HUES6 (cell line): ENCODE results near the gene UVRAG.
"Not testable (repeated sequence)": the region's sequence is repeated elsewhere in the genome, so short reads cannot be mapped to it uniquely, and the experiment has no call there.

Source experiments
- H3K27ac ChIP-seq: 2 replicates; pipeline ENCODE4 v1.7.0; 2013; ENCODE audit warnings: low read depth, mild to moderate bottlenecking, low read length, inconsistent platforms
- H3K27me3 ChIP-seq: 2 replicates; pipeline ENCODE4 v1.6.1; 2013; ENCODE audit warnings: low read length; ENCODE audit not compliant: control insufficient read depth, insufficient read depth
- H3K36me3 ChIP-seq: 2 replicates; pipeline ENCODE4 v1.6.1; 2013; ENCODE audit warnings: low read length; ENCODE audit not compliant: control insufficient read depth, insufficient read depth
- H3K4me1 ChIP-seq: 2 replicates; pipeline ENCODE4 v1.6.1; 2013; ENCODE audit warnings: low read length; ENCODE audit not compliant: control insufficient read depth, insufficient read depth
- H3K4me3 ChIP-seq: 2 replicates; pipeline ENCODE4 v1.5.1; 2013; ENCODE audit warnings: low read depth, low read length
- H3K9ac ChIP-seq: one replicate; pipeline ENCODE4 v1.6.1; 2013; ENCODE audit warnings: mild to moderate bottlenecking, low read length
- H3K9me3 ChIP-seq: 2 replicates; pipeline ENCODE4 v1.6.1; 2013; ENCODE audit warnings: low read depth, low read length; ENCODE audit not compliant: control insufficient read depth, insufficient read depth

The UVRAG gene

GRCh38 chr11:75880343-75880742 lies 65.3 kb downstream of the UVRAG start:
- not testable (repeated sequence) for H3K9me3 ChIP-seq, H3K9ac ChIP-seq, H3K4me1 ChIP-seq, H3K36me3 ChIP-seq, H3K27ac ChIP-seq, H3K4me3 ChIP-seq, H3K27me3 ChIP-seq

DNA sequence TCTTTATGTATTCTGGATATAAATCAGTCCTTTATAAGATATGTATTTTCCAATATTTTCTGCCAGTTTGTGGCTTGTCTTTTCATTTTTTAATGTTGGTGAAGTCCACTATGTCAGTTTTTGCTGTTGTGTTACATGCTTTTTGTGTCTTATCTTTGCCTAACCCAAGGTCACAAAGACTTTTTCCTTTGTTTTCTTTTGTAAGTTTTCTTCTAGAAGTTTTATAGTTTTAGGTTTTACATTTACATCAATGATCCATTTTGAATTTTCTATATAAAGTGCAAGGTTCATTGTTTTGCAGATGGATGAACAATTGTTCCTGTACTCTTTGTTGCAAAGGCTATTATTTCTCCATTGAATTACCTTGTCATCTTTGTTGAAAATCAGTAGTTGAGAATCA lies 69.3 kb downstream of the UVRAG start:
- 0 out of 2 replicates have a peak, but pooled peaks cover 3% of the 10 kb centered on the region for H3K36me3 ChIP-seq
- H3K9me3 ChIP-seq: no peaks in the 10 kb centered on the region
- no peaks in the 10 kb centered on the region for H3K27me3 ChIP-seq
- no peak overlapping the region for H3K9ac ChIP-seq
- no peak overlapping the region for H3K4me3 ChIP-seq
- no peak overlapping the region for H3K27ac ChIP-seq
- no peaks in the 10 kb centered on the region for H3K4me1 ChIP-seq

DNA sequence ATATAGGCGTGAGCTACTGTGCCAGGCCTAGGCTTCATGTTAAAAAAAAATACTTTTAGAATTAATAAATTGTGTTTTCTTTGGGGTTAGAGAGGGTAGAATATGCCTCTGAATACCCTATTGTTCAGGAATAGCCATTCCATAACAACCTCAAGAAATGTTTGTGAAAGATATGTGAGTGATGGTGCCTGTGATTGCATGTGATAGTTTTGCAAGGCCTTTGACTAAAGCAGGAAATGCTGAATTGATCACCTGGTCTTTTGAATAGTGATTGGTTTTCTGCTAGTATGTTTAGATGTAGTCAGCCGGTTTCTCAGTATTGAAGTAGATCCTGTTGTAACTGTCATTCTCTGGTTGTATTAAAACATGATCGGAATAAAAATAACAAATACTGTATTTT lies 73.4 kb downstream of the UVRAG start:
- H3K9ac ChIP-seq: no peak overlapping the region
- no peaks in the 10 kb centered on the region for H3K36me3 ChIP-seq
- H3K27me3 ChIP-seq: no peaks in the 10 kb centered on the region
- no peak overlapping the region for H3K27ac ChIP-seq
- no peak overlapping the region for H3K4me3 ChIP-seq
- H3K9me3 ChIP-seq: no peaks in the 10 kb centered on the region
- H3K4me1 ChIP-seq: no peaks in the 10 kb centered on the region

GRCh38 chr11:75891947-75892739 lies 77.1 kb downstream of the UVRAG start:
- Histone ChIP-seq H3K9ac (no peak overlapping the region), H3K27ac (no peak overlapping the region)

DNA sequence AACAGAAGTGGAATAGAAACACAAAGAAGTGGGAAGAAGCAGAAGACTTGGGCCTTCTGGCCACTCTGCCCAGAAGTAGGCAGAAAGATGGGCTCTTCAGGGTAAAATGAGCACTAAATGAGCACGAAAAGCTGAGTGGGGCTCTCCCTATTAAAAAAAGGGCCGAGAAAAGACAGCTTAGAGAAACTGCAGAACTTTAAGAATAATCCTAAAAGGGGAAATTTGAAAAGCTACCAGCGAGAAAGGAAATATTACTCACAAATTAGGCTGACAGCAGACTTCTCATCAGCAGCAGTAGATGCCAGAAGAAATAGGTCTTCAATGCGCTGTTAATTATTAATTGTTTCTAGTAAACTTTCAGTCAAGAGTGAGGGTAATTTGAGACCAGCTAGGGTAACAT lies 78.2 kb downstream of the UVRAG start:
- Histone ChIP-seq H3K27ac (no peak overlapping the region), H3K27me3 (no peaks in the 10 kb centered on the region), H3K4me1 (no peaks in the 10 kb centered on the region), H3K9me3 (no peaks in the 10 kb centered on the region), H3K9ac (no peak overlapping the region), H3K36me3 (no peaks in the 10 kb centered on the region), H3K4me3 (no peak overlapping the region)

More at GRCh38 chr11:75891947-75892739, 77.1 kb downstream of the UVRAG start:
- Histone ChIP-seq H3K27me3 (no peaks in the 10 kb centered on the region), H3K4me1 (no peaks in the 10 kb centered on the region), H3K9me3 (no peaks in the 10 kb centered on the region), H3K4me3 (no peak overlapping the region), H3K36me3 (no peaks in the 10 kb centered on the region)

DNA sequence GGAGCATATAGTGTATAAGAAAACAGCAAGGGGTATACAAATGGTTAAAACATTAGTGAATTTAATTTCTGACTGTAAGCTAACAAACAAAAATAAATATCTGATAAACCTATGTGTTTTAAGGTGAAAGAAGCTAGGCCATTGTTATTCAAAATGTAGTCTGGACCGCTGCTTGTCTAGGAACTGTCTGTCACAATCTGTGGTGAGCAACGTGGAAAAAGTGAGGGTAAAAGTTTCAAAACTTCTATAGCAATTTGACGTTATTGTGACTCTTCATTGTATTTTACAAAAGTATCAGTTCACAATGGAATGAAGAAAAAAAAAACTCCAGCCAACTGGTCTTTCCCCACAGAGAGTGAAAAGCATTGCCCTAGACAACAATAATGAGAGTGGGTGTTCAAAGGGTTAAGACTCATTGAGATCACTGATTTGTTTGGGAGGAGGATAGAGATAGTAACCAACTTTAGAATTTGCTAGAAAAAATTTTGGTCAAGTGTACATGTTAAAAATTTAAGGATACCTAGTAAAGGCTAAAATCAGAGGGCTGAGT lies 79.1 kb downstream of the UVRAG start:
- no peaks in the 10 kb centered on the region for H3K4me1 ChIP-seq
- H3K9me3 ChIP-seq: no peaks in the 10 kb centered on the region
- H3K27ac ChIP-seq: no peak overlapping the region
- no peaks in the 10 kb centered on the region for H3K27me3 ChIP-seq
- H3K36me3 ChIP-seq: no peaks in the 10 kb centered on the region
- H3K9ac ChIP-seq: no peak overlapping the region
- no peak overlapping the region for H3K4me3 ChIP-seq

- no peak overlapping the region for H3K4me3 ChIP-seq
- no peaks in the 10 kb centered on the region for H3K36me3 ChIP-seq
- H3K9ac ChIP-seq: no peak overlapping the region
- no peak overlapping the region for H3K27ac ChIP-seq
- H3K4me1 ChIP-seq: no peaks in the 10 kb centered on the region
- no peaks in the 10 kb centered on the region for H3K27me3 ChIP-seq
- no peaks in the 10 kb centered on the region for H3K9me3 ChIP-seq
These were observed 81.9 kb downstream of the UVRAG start for GRCh38 chr11:75896843-75897419.

DNA sequence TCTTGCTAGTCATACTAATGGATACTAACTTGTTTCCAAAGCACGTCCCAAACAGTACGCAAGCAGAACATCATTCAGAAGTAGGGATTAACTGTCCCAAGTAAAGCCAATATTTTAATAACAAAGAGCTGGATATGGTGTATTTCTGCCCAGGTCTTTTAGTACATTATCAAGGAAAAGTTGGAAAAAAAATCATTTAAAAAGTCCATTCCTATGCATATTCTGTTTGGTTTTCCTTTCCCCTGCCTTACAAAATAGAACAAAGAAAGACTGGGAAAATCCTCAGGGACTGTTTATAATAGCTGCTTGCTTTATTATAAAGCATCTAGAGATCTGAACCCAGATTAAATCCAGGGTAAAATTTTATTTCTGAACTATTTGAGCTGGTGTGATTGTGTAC lies 83.9 kb downstream of the UVRAG start:
- Histone ChIP-seq H3K4me1 (no peaks in the 10 kb centered on the region), H3K27me3 (no peaks in the 10 kb centered on the region), H3K4me3 (no peak overlapping the region), H3K9ac (no peak overlapping the region), H3K27ac (no peak overlapping the region), H3K9me3 (no peaks in the 10 kb centered on the region), H3K36me3 (no peaks in the 10 kb centered on the region)

DNA sequence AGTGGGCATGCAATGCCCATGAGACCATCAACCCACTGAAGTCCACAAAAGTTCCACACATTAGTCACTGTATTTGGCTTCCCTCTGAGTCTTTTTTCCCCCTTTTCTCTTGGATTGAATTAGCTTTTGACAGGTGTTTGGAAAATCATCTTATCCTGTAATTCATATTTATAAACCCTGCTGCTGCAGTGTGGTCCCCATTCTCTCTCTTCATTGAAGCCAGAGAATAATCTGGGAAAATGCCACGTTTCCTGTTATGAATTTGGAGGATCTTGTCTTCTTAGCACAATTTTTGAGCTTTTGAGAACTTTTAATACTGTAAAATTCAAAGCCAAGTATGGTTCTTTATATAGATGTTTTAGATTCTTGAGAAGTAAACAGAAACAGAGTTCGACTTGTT lies 84.8 kb downstream of the UVRAG start:
- H3K9ac ChIP-seq: no peak overlapping the region
- no peaks in the 10 kb centered on the region for H3K4me1 ChIP-seq
- no peaks in the 10 kb centered on the region for H3K9me3 ChIP-seq
- H3K27ac ChIP-seq: no peak overlapping the region
- no peak overlapping the region for H3K4me3 ChIP-seq
- H3K27me3 ChIP-seq: no peaks in the 10 kb centered on the region
- no peaks in the 10 kb centered on the region for H3K36me3 ChIP-seq

DNA sequence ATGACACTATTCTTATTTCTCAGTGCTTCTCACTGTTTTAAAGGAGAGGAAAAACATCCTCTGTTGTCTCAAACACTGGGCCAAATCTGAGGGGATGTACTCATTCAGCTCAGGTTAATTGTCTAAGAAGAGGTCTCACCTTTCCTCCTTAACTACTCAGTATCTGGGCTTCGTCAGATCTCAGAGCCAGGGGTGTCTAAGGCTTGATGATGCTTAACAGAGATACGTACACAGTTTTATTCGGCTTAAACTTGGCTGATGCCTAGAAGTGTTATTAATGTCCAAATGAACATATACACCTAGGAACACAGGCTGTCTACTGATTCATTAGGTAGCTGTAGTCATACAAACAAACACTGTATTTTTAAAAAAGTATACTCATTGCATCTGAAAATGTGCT lies 85.8 kb downstream of the UVRAG start:
- no peaks in the 10 kb centered on the region for H3K27me3 ChIP-seq
- H3K4me1 ChIP-seq: no peaks in the 10 kb centered on the region
- H3K27ac ChIP-seq: no peak overlapping the region
- no peaks in the 10 kb centered on the region for H3K36me3 ChIP-seq
- H3K9me3 ChIP-seq: no peaks in the 10 kb centered on the region
- H3K9ac ChIP-seq: no peak overlapping the region
- H3K4me3 ChIP-seq: no peak overlapping the region

DNA sequence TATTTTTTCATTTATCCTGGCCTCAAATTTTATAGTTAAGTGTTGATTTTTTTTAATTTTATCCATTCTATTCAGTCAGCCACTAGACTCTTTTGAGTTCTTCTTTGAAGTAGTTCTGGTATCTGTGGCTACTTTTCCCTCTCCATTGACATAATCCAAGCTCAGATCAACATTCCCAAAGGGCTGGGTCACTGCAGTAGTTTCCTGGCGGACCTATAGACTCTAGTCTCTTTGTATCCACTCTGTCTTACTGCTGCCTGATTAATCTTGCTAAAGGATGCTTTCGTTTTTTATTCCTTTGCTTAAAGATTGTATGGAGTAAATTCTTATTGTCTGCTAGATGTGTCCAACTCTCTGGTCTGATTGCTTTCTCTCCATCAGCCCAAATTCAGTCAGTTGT lies 87.6 kb downstream of the UVRAG start:
- Histone ChIP-seq H3K4me1 (no peaks in the 10 kb centered on the region), H3K9ac (no peak overlapping the region), H3K36me3 (no peaks in the 10 kb centered on the region), H3K27me3 (no peaks in the 10 kb centered on the region), H3K27ac (no peak overlapping the region), H3K9me3 (no peaks in the 10 kb centered on the region), H3K4me3 (no peak overlapping the region)
